CD4-positive, alpha-beta T cell treated with Interleukin-15 for 1 hour (primary cell): ENCODE measurements around the gene GLP1R.

Source experiments
- DNase-seq: peaks from one replicate; pipeline ENCODE4 v3.0.0-alpha.2; 2020

Gene GLP1R

GRCh38 chr6:39048481-39049399 is at the start of gene GLP1R:
Gene GLP1R, plus strand, starts transcription at chr6:39048781. Its CDS starts 60 bp downstream, at chr6:39048841.
- no peak for DNase-seq

- no peak for DNase-seq
Measured at GRCh38 chr6:39003072-39003471, 45.5 kb upstream of the GLP1R start.

- no peak for DNase-seq
Measured at GRCh38 chr6:39003492-39003891, 45.1 kb upstream of the GLP1R start.

GRCh38 chr6:39004801-39005200 is 43.8 kb upstream of the GLP1R start:
- no peak for DNase-seq

- DNase-seq = no peak
Measured at GRCh38 chr6:39005774-39006173, 42.8 kb upstream of the GLP1R start.

GRCh38 chr6:39007575-39007974 is 41.0 kb upstream of the GLP1R start:
- no peak for DNase-seq

- no peak for DNase-seq
Measured at GRCh38 chr6:39008737-39009136, 39.8 kb upstream of the GLP1R start.

- DNase-seq = no peak
Measured at GRCh38 chr6:39009476-39009875, 39.1 kb upstream of the GLP1R start.

GRCh38 chr6:39016839-39017546 is 31.6 kb upstream of the GLP1R start:
- DNase-seq = no peak

- DNase-seq = no peak
Measured at GRCh38 chr6:39017547-39017880, 31.1 kb upstream of the GLP1R start.

- no peak for DNase-seq
Measured at GRCh38 chr6:39018103-39018502, 30.5 kb upstream of the GLP1R start.

- DNase-seq = no peak
Measured at GRCh38 chr6:39020136-39020535, 28.4 kb upstream of the GLP1R start.

- DNase-seq = no peak
Measured at GRCh38 chr6:39021041-39021440, 27.5 kb upstream of the GLP1R start.

- DNase-seq = no peak
Measured at GRCh38 chr6:39021779-39022178, 26.8 kb upstream of the GLP1R start.

- no peak for DNase-seq
Measured at GRCh38 chr6:39026175-39026574, 22.4 kb upstream of the GLP1R start.

GRCh38 chr6:39029156-39030011 is 19.2 kb upstream of the GLP1R start:
- no peak for DNase-seq

GRCh38 chr6:39035681-39036080 is 12.9 kb upstream of the GLP1R start:
- no peak for DNase-seq

GRCh38 chr6:39037082-39037508 is 11.5 kb upstream of the GLP1R start:
- DNase-seq = no peak

- no peak for DNase-seq
Measured at GRCh38 chr6:39037707-39038106, 10.9 kb upstream of the GLP1R start.

GRCh38 chr6:39040080-39040673 is 8.4 kb upstream of the GLP1R start:
- no peak for DNase-seq

- no peak for DNase-seq
Measured at GRCh38 chr6:39041072-39041471, 7.5 kb upstream of the GLP1R start.

- no peak for DNase-seq
Measured at GRCh38 chr6:39043776-39044175, 4.8 kb upstream of the GLP1R start.

- DNase-seq = no peak
Measured at GRCh38 chr6:39044181-39044580, 4.4 kb upstream of the GLP1R start.
